SK-N-SH treated with all-trans-retinoic acid at 6 μM for 48 hours (cell line): ENCODE results near the gene PRADC1.

Source experiments
- CSDC2 ChIP-seq: fragments of 250-450 bp; sonication (Bioruptor Pico); IDR thresholded peaks from 2 replicates; pipeline ENCODE4 v1.5.0; 2020; ENCODE audit warnings: mild to moderate bottlenecking, moderate library complexity
- RARB ChIP-seq: fragments of 250-450 bp; sonication (Bioruptor Pico); IDR thresholded peaks from 2 replicates; pipeline ENCODE4 v1.8.0; 2021; ENCODE audit warnings: mild to moderate bottlenecking, moderate library complexity
- ZC3H10 ChIP-seq: fragments of 250-450 bp; sonication (Bioruptor Pico); IDR thresholded peaks from 2 replicates; pipeline ENCODE4 v1.5.1; 2021; ENCODE audit warnings: mild to moderate bottlenecking, moderate library complexity
- ZFP3 ChIP-seq: fragments of 250-450 bp; sonication (Bioruptor Pico); IDR thresholded peaks from 2 replicates; pipeline ENCODE4 v1.5.0; 2020; ENCODE audit warnings: mild to moderate bottlenecking, moderate library complexity
- ZNF70 ChIP-seq: fragments of 450-650 bp; formaldehyde crosslinking; IDR thresholded peaks from 2 replicates; pipeline ENCODE4 v1.5.0; 2020; ENCODE audit warnings: mild to moderate bottlenecking, moderate library complexity
- ZNF8 ChIP-seq: fragments of 450-650 bp; formaldehyde crosslinking; IDR thresholded peaks from 2 replicates; pipeline ENCODE4 v1.5.0; 2020; ENCODE audit warnings: mild to moderate bottlenecking, moderate library complexity
- TF ChIP-seq, protein P1 (sequence below): fragments of 250-450 bp; sonication (Bioruptor Pico); IDR thresholded peaks from 2 replicates; pipeline ENCODE4 v1.8.0; 2021; ENCODE audit warnings: low read depth, mild to moderate bottlenecking, moderate library complexity, borderline replicate concordance
- TF ChIP-seq, protein P2 (sequence below): fragments of 250-450 bp; sonication (Bioruptor Pico); IDR thresholded peaks from 2 replicates; pipeline ENCODE4 v1.5.1; 2021; ENCODE audit warnings: mild to moderate bottlenecking, moderate library complexity

DNA sequence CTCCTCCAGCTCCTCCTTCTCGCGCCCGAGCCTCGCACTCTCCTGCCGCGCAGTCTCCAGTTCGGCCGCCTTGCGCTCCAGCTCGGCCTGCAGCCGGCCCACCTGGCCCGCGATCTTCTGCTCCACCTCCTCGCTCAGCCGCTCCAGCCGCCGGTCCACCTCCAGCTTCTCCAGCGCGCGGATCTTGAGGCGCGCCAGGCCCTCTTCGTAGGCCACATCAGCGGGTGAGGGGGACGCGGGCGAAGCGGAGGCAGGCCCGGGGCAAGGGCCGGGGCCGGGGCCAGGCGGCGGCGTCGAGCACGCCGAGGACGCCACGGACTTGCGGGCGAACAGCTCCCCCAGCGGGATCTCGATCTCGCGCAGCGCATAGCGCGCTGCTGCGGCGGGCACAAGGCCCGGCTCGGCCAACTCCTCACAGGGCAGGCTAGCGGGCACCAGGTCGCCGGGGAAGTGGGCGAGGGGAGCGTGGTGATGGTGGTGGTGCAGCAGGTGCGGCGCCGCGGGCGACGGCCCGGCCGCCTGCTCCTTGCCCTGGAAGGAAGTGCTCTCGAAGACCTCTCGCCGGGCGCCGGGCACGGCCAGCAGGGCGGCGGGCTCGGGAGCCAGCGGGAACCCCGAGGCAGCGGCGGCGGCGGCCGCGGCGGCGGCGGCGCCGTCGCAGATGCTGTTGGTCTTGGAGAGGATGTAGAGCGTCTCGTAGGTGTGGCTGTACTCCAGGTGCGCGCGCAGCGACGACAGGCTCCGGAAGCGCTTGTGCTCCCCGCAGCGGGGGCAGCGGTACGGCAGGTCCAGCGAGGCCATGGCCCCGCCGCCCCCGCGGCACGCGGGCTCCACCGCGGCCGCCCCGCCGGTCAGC is 36.0 kb upstream of the PRADC1 start:
- TF ChIP-seq, protein P1, sequence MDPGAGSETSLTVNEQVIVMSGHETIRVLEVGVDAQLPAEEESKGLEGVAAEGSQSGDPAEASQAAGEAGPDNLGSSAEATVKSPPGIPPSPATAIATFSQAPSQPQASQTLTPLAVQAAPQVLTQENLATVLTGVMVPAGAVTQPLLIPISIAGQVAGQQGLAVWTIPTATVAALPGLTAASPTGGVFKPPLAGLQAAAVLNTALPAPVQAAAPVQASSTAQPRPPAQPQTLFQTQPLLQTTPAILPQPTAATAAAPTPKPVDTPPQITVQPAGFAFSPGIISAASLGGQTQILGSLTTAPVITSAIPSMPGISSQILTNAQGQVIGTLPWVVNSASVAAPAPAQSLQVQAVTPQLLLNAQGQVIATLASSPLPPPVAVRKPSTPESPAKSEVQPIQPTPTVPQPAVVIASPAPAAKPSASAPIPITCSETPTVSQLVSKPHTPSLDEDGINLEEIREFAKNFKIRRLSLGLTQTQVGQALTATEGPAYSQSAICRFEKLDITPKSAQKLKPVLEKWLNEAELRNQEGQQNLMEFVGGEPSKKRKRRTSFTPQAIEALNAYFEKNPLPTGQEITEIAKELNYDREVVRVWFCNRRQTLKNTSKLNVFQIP (CRISPR knock-in tag), result no peak
- no peak for TF ChIP-seq ZNF8 (CRISPR knock-in tag)
- TF ChIP-seq, protein P2, sequence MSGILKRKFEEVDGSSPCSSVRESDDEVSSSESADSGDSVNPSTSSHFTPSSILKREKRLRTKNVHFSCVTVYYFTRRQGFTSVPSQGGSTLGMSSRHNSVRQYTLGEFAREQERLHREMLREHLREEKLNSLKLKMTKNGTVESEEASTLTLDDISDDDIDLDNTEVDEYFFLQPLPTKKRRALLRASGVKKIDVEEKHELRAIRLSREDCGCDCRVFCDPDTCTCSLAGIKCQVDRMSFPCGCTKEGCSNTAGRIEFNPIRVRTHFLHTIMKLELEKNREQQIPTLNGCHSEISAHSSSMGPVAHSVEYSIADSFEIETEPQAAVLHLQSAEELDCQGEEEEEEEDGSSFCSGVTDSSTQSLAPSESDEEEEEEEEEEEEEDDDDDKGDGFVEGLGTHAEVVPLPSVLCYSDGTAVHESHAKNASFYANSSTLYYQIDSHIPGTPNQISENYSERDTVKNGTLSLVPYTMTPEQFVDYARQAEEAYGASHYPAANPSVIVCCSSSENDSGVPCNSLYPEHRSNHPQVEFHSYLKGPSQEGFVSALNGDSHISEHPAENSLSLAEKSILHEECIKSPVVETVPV (CRISPR knock-in tag), result no peak
- no peak for TF ChIP-seq ZFP3 (CRISPR knock-in tag)
- no peak for TF ChIP-seq ZNF70 (CRISPR knock-in tag)
- TF ChIP-seq ZC3H10 (CRISPR knock-in tag), result no peak
- TF ChIP-seq CSDC2 (CRISPR knock-in tag), result no peak
- no peak for TF ChIP-seq RARB (CRISPR knock-in tag)
